Stimulated activated CD4-positive, alpha-beta T cell treated with anti-CD3 and anti-CD28 coated beads, Interleukin-1b, Interleukin-23, amount 100 ng/mL, for 1 hour (primary cell): Measurements from ENCODE around the gene C3orf20.
"Not testable (repeated sequence)": the region's sequence is repeated elsewhere in the genome, so short reads cannot be mapped to it uniquely, and the experiment has no call there.

Experiments used
- DNase-seq, 2 donors: peaks; one replicate each; pipeline ENCODE4 v3.0.0-alpha.2; 2020; ENCODE audit warnings: low read depth in 2 of 2

Gene C3orf20

GRCh38 chr3:14699643-14700042 is 24.7 kb downstream of the C3orf20 start:
- no peak for DNase-seq

- no peak for DNase-seq
Observed at GRCh38 chr3:14700891-14701290, 25.9 kb downstream of the C3orf20 start.

DNA sequence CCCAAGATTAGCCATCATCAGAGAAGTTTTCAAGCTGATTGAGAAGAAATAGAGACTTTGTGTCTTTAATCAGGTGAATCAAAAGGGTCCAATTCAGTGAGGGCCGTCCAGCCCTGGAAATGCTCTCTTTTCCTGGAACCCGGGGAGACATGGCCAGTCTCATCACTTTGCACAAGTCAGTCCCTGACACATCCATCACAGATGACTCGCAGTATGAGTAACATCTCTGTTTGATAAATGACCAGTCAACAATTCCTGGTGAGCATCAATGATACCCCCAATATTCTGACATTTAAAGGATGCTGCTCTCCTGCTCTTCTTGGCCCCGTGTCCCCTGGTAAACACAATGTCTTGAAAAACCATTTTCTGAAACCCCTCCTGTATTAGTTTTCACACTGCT is 26.7 kb downstream of the C3orf20 start:
- DNase-seq, result no peak

GRCh38 chr3:14703128-14703750 is 28.3 kb downstream of the C3orf20 start:
- DNase-seq, result no peak

DNA sequence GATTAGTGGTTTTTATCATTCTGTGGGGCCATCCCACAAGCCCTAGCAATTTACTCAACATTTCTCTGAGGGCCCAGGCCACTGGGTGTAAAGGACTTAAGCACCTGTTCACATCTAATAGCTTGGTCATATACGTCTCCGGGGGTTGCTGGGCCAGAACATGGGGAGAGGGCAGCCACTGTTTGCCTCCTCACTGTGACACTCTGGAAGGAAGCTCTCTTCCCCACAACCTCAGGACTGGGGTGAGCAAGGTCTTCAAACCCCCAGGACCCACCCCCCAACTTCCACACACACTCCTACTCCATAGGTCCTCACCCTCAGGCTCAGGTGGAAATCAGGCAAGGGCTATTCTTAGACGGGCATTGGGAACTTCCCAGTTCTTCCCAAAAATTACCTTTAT is 28.9 kb downstream of the C3orf20 start:
- no peak for DNase-seq

- no peak for DNase-seq
Observed at GRCh38 chr3:14706096-14706495, 31.2 kb downstream of the C3orf20 start.

DNA sequence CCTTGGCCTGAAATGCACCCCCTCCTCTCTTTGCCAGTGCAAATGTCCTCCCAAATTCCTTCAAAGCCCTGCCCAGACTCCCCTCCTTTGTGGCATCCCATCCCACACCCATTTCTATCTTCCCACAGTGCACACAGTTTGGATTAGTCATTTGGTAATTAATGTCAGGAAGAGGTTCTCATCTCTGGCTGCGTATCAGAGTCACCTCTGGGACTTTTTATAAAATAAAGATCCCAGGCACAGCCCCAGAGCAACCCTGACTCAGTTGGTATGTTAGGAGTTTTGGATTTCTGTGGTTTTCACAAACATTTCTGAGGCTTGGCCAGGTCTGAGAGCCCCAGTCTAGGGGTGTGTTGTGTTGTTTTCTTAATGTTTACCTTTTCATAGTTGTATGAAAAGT is 41.6 kb downstream of the C3orf20 start:
- no peak for DNase-seq

- DNase-seq, result no peak
Observed at GRCh38 chr3:14717307-14717706, 42.4 kb downstream of the C3orf20 start.

GRCh38 chr3:14718539-14718938 is 43.6 kb downstream of the C3orf20 start:
- DNase-seq, result no peak

GRCh38 chr3:14719006-14719405 is 44.1 kb downstream of the C3orf20 start:
- no peak for DNase-seq

- no peak for DNase-seq
Observed at GRCh38 chr3:14721126-14721864, 46.4 kb downstream of the C3orf20 start.

DNA sequence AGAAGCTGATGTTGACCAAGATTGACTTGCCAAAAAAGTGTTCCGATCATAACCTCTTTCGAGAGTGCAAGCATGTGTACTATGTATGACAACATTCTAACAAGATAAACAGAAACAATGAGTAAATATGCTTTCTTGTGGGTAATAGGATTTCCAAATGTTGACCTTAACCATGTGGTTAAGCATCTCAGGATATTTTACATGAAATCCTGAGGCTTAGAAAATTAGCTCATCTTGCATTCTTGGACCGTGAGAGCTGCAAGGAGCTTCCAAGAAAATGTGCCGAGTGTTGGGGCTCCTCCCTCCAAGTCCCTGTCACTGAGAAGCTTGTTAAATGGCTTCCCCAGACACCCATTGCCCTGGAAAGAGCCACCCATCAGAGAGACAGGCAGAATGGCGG is 50.1 kb downstream of the C3orf20 start:
- no peak for DNase-seq

DNA sequence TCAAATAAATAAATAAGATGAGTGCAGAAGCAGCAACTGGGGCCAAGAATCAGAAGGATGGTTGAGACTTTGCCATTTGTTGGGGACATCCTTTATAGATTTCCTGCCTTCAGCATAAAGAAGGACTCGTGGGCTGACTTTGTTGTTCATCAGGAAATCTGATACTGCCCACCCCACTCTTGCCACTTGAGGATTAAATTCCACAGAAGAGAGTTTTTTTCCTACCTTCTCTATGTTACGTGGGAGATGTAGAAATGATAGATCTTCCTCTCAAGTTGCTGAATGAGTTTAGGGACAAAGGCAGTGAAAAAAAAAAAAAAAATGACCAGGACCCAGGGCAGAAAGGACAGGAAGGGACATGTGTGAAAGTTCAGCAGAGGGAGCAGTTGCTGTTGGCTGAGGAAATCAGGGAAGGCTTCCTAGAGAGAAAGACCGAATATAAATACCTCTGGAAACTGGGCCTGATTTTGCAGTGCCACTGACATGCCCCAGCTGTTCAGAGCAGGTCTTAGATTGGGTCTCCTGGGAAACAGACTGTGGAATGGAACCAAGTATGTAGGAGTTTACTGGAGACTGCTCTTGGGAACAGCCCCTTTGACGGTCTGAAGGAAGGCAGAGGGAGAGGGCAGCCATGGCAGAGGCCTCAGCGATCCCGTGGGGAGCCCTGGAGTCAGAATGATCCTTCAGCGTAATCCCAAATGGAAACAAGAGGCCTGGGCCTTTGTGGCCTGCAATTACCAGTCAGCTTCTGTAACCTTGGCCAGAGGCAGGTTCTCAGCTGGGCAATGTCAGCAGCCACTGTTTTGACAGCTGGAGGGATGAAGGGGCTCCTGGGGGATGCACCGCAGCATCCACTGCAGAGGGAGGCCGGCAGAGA is 50.9 kb downstream of the C3orf20 start:
- no peak for DNase-seq

DNA sequence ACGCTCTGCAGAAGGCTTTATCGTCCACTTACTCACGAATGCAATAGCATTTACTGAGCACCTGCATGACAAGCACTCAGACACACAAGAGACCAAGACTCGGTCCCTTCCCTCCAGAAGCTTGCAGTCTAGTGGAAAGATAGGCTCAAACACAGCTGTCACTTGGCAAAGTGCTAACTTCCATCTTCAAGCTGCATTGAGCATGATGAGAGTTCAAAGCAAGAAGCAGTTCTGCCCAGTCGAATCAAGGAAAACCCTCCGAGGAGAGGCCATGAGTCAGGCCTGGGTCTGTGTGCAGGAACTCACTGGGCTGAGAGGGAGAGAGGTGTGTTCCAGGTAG is 51.5 kb downstream of the C3orf20 start:
- no peak for DNase-seq

DNA sequence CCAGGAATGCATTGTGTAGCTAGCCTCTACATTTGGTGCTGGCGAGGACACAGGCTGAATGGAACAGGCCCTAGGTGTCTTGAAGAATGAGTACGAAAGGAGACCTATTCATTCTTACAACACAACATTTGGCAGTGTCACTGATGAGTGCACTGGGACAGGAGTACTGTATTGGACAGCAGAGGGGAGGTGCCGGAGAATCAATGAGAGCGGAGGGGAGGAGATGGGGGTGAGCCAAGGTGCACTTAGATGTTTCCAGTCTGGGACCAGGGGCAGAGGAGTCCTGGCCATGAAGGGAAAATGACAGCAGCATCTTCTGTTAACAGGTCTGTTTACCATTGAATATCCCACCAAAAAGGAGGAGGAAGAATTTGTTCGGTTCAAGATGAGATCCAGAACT is 53.2 kb downstream of the C3orf20 start:
- no peak for DNase-seq

- no peak for DNase-seq
Observed at GRCh38 chr3:14730703-14731382, 55.9 kb downstream of the C3orf20 start.

GRCh38 chr3:14740983-14741382 is 66.0 kb downstream of the C3orf20 start:
- DNase-seq, result no peak

GRCh38 chr3:14741510-14741909 is 66.6 kb downstream of the C3orf20 start:
- no peak for DNase-seq

- no peak for DNase-seq
Observed at GRCh38 chr3:14744556-14744955, 69.6 kb downstream of the C3orf20 start.

DNA sequence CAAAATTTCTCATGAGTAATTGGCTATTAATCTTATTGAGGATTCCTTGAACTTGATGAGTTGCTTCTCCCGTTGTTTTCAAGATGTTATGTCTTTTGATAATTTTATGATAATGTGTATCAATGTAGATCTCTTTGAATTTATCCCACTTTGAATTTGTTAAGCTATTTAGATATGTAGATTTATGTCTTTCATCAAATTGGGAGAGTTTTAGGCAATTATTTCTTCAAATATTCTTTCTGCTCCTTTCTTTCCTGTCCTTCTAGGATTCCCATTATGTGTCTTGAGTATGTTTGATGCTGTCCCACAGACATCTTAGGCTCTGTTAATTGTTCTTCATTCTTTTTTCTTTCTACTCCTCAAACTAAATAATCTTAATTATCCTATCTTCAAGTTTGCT is 75.7 kb downstream of the C3orf20 start:
- DNase-seq, result no peak

DNA sequence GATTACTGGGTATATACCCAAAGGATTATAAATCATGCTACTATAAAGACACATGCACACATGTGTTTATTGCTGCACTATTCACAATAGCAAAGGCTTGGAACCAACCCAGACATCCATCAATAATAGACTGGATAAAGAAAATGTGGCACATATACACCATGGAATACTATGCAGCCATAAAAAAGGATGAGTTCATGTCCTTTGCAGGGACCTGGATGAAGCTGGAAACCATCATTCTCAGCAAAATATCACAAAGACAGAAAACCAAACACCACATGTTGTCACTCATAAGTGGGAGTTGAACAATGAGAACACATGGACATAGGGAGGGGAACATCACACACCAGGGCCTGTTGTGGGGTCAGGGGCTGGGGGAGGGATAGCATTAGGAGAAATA is 78.0 kb downstream of the C3orf20 start:
- DNase-seq, result not testable (repeated sequence)

DNA sequence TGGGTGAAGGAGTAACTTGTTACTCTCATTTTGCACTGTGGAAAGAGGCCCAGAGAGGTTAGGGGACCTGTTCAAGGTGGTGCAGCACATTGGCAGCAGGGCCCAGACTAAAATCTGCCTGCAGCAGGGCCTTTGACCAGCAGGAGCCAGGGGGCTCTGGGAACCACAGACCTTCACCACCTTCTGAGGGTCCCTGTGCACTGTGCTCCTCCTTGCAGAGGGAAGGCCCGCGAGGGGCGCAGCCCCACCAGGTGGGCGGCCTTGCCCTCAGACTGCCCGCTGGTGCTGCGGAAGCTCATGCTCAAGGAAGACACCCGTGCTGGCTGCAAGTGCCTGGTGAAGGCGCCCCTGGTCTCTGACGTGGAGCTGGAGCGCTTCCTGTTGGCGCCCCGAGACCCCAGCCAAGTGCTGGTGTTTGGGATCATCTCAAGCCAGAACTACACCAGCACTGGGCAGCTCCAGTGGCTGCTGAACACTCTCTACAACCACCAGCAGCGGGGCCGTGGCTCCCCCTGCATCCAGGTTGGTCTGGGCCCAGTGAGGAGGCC is 82.3 kb downstream of the C3orf20 start:
- DNase-seq, result no peak
